HepG2 (cell line): Measurements from ENCODE around the gene SHF. TPM values are rescaled to one million over a fixed set of nuclear protein-coding genes. Genes with fewer than 3 reads are reported as not detected.
A peak's percentile ranks its signal among the peaks of the same experiment; 100 is the strongest.

Experiments
- ATAC-seq: fragments of 200-7000 bp; cut with Tn5 transposase; 3 replicates; pipeline ENCODE4 v1.9.1; 2020; ENCODE audit warnings: mild to moderate bottlenecking, moderate library complexity
- Bru-seq: library from RNA; stranded (reverse); fragments of 400-500 nt; gene quantifications from one replicate; lab custom pipeline; 2021; lab: Mats Ljungman, UMichigan
- BruChase-seq, 2 experiments: library from RNA; stranded (reverse); fragments of 400-500 nt; gene quantifications; one replicate each; lab custom pipeline; 2021; lab: Mats Ljungman, UMichigan
- BruUV-seq: library from RNA; stranded (reverse); fragments of 400-500 nt; replicated peaks from 2 replicates; lab custom pipeline; 2021; lab: Mats Ljungman, UMichigan
- CTCF ChIA-PET: fragments of 300-600 bp; formaldehyde crosslinking; extraction: SDS; loops from one replicate; lab custom pipeline; 2021; ENCODE audit warnings: low total read pairs, inconsistent platforms, low intra/inter-chr PET ratio; lab: Yijun Ruan, JAX
- POLR2A ChIA-PET: fragments of 350-600 bp; sonication (Branson Sonifier 250); formaldehyde crosslinking; loops from one replicate; lab custom pipeline; 2020; ENCODE audit warnings: antibody characterized with exemption, inconsistent platforms; lab: Yijun Ruan, JAX
- DNase-seq: peaks from one replicate; pipeline ENCODE4 v3.0.0-alpha.2; 2015; ENCODE audit warnings: low spot score
- FAIRE-seq: peaks from 3 replicates; lab custom pipeline; 2011; peaks lifted over from hg19 to GRCh38; lab: Jason Lieb, UNC
- H2AFZ ChIP-seq: one replicate; pipeline ENCODE4 v1.6.1; 2011; ENCODE audit warnings: low read length, inconsistent platforms
- H3K27ac ChIP-seq: fragments of 300-600 bp; 3 replicates; pipeline ENCODE4 v1.8.0; 2011; ENCODE audit warnings: mixed run types, mild to moderate bottlenecking, mixed read lengths, low read length, inconsistent platforms; ENCODE audit not compliant: insufficient read depth; ENCODE audit errors: extremely low read length
- H3K27me3 ChIP-seq, 2 experiments: fragments of 200-600 bp in 1 of 2; 2 replicates in 1 of 2; 3 replicates in 1 of 2; pipeline versions ENCODE4 v1.6.0 to v1.8.0; 2011; ENCODE audit warnings: low read length in 2 of 2, mild to moderate bottlenecking in 2 of 2, moderate library complexity in 2 of 2, inconsistent platforms in 1 of 2; ENCODE audit not compliant: insufficient read depth in 2 of 2, control insufficient read depth in 1 of 2
- H3K36me3 ChIP-seq, 2 experiments: fragments of 200-600 bp in 1 of 2; replicated peaks in 1 of 2; 2 replicates in 1 of 2; 3 replicates in 1 of 2; pipeline versions ENCODE4 v1.5.1 to v1.8.0; 2011; ENCODE audit warnings: low read length in 2 of 2, inconsistent platforms in 1 of 2; ENCODE audit not compliant: insufficient read depth in 2 of 2, control insufficient read depth in 1 of 2
- H3K4me1 ChIP-seq: 2 replicates; pipeline ENCODE4 v1.5.1; 2012; ENCODE audit warnings: low read length, inconsistent platforms; ENCODE audit not compliant: insufficient read depth
- H3K4me2 ChIP-seq: 2 replicates; pipeline ENCODE4 v1.6.0; 2011; ENCODE audit warnings: low read depth, low read length, inconsistent platforms
- H3K4me3 ChIP-seq, 3 experiments: fragments of 200-600 bp in 1 of 3; sonication (generic), shearing (Covaris generic) in 1 of 3; replicated peaks in 1 of 3; 2 replicates each; pipeline ENCODE4 v1.5.1; 2011 to 2016; ENCODE audit warnings: low read length in 3 of 3, inconsistent platforms in 2 of 3, low read depth in 2 of 3, mild to moderate bottlenecking in 2 of 3, control low read depth in 1 of 3, mixed read lengths in 1 of 3; ENCODE audit not compliant: insufficient read depth in 1 of 3
- H3K79me2 ChIP-seq: one replicate; pipeline ENCODE4 v1.6.1; 2011; ENCODE audit warnings: low read length, inconsistent platforms; ENCODE audit not compliant: insufficient read depth
- H3K9ac ChIP-seq: 2 replicates; pipeline ENCODE4 v1.6.0; 2011; ENCODE audit warnings: mild to moderate bottlenecking, low read depth, low read length, inconsistent platforms; ENCODE audit not compliant: insufficient read depth
- H3K9me3 ChIP-seq: 2 replicates; pipeline ENCODE4 v1.5.1; 2012; ENCODE audit warnings: mild to moderate bottlenecking, low read length
- H4K20me1 ChIP-seq: 2 replicates; pipeline ENCODE4 v1.6.0; 2011; ENCODE audit warnings: inconsistent platforms, mild to moderate bottlenecking, low read length, moderate library complexity; ENCODE audit not compliant: insufficient read depth
- BORCS8-MEF2B ChIP-seq: sonication (generic); formaldehyde crosslinking; IDR thresholded peaks from 2 replicates; pipeline ENCODE4 v1.8.0; 2022; ENCODE audit warnings: mild to moderate bottlenecking, missing genetic modification reagents
- FOXC1 ChIP-seq: sonication (generic); formaldehyde crosslinking; IDR thresholded peaks from 2 replicates; pipeline ENCODE4 v1.8.0; 2022; ENCODE audit warnings: mild to moderate bottlenecking, missing genetic modification reagents, borderline replicate concordance
- KLF13 ChIP-seq: sonication (generic); formaldehyde crosslinking; IDR thresholded peaks from 2 replicates; pipeline ENCODE4 v1.4.0; 2020; ENCODE audit warnings: mild to moderate bottlenecking, missing genetic modification reagents
- MAX ChIP-seq: IDR thresholded peaks from 2 replicates; pipeline ENCODE4 v1.6.1; 2012; ENCODE audit warnings: inconsistent platforms
- POLR2AphosphoS5 ChIP-seq: IDR thresholded peaks from 2 replicates; pipeline ENCODE4 v1.6.1; 2012; ENCODE audit warnings: low read depth, low read length
- SAP130 ChIP-seq: IDR thresholded peaks from 2 replicates; pipeline ENCODE4 v1.6.1; 2016; ENCODE audit warnings: low read depth
- TEAD3 ChIP-seq: optimal IDR thresholded peaks from 2 replicates; pipeline ENCODE3; 2016; ENCODE audit warnings: borderline replicate concordance
- TFE3 ChIP-seq: IDR thresholded peaks from 2 replicates; pipeline ENCODE4 v1.6.1; 2016
- ZBTB7B ChIP-seq: sonication (generic); formaldehyde crosslinking; IDR thresholded peaks from 2 replicates; pipeline ENCODE4 v1.4.0; 2020; ENCODE audit warnings: missing genetic modification reagents
- ZFY ChIP-seq: sonication (generic); formaldehyde crosslinking; IDR thresholded peaks from 2 replicates; pipeline ENCODE4 v1.4.0; 2020; ENCODE audit warnings: missing genetic modification reagents
- WGBS: methylation state at CpG from one replicate; pipeline ENCODE4 v1.1.6; 2017; ENCODE audit warnings: low lambda C conversion rate; 5-methylcytosine and 5-hydroxymethylcytosine counted together
- in situ Hi-C: cut with HindIII; loops from 2 replicates; pipeline ENCODE4 v1.10.0; 2017; ENCODE audit warnings: low pct_unique_long_range_greater_than_20kb; ENCODE audit not compliant: extremely low pct_ligation_motif_present
- intact Hi-C: fragments of 100-400 bp; cut with micrococcal nuclease; formaldehyde crosslinking; loops from one replicate; pipeline ENCODE4 v1.10.0; 2022; ENCODE audit not compliant: unreplicated experiment
- long read RNA-seq, 2 experiments: library from RNA in 1 of 2; library from polyadenylated mRNA in 1 of 2; stranded (forward) in 1 of 2; unstranded in 1 of 2; transcript quantifications; one replicate each; pipeline ENCODE4 v2.0.0, GENCODE V29; 2019 to 2022
- polyA minus RNA-seq, 3 experiments: library from RNA; depleted of rRNA, polyadenylated mRNA; stranded (reverse); fragments of >200 nt; gene quantifications; 2 replicates each; pipeline ENCODE4 v1.2.3, GENCODE V29; 2011; ENCODE audit warnings: low replicate concordance in 1 of 3
- polyA plus RNA-seq, 8 experiments: library from polyadenylated mRNA; depleted of rRNA in 3 of 8; stranded (reverse) in 7 of 8; unstranded in 1 of 8; fragments of >200 nt; fragmentation: Illumina TruSeq in 4 of 8; extraction: Trizol in 4 of 8; gene quantifications; 2 replicates each; pipeline versions ENCODE4 v1.2.1 to v1.2.3, GENCODE V29; 2011 to 2016; ENCODE audit warnings: low read depth in 4 of 8, missing spikeins in 1 of 8, mixed read lengths in 1 of 8; ENCODE audit not compliant: insufficient read depth in 1 of 8
- total RNA-seq, 5 experiments: library from RNA; depleted of rRNA; stranded (reverse); fragments of >200 nt; fragmentation: Illumina TruSeq; extraction: Trizol; gene quantifications; 2 replicates each; pipeline ENCODE4 v1.2.3, GENCODE V29; 2016; ENCODE audit warnings: low read depth in 1 of 5
- TF ChIP-seq, protein P1 (sequence below): IDR thresholded peaks from 2 replicates; pipeline ENCODE4 v1.6.1; 2016; ENCODE audit warnings: missing compliant biosample characterization, missing genetic modification reagents, borderline replicate concordance

SHF gene, protein sequence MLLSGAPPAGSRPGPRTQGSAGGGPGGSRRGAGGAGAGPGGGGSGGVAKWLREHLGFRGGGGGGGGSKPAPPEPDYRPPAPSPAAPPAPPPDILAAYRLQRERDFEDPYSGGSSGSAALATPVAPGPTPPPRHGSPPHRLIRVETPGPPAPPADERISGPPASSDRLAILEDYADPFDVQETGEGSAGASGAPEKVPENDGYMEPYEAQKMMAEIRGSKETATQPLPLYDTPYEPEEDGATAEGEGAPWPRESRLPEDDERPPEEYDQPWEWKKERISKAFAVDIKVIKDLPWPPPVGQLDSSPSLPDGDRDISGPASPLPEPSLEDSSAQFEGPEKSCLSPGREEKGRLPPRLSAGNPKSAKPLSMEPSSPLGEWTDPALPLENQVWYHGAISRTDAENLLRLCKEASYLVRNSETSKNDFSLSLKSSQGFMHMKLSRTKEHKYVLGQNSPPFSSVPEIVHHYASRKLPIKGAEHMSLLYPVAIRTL
- total RNA-seq (2016; rRNA removed; fragmentation: Illumina TruSeq; extraction: Trizol) (16.8 and 25.5 TPM in 2 replicates), polyA plus RNA-seq (2011; rRNA removed) (20.9 and 21.4 TPM in 2 replicates), polyA minus RNA-seq (2011; rRNA and poly(A)+ RNA removed; ENCODE audit: low replicate concordance) (3.7 and 33.1 TPM in 2 replicates), Bru-seq, nascent RNA (percentile 73 among the genes with signal in this experiment), BruChase-seq, experiment 1, labeled RNA remaining after a 6-hour chase (percentile 63 among the genes with signal in this experiment), BruChase-seq, experiment 2, labeled RNA remaining after a 2-hour chase (percentile 65 among the genes with signal in this experiment)
- 12.8 and 14.1 TPM in 2 replicates for total RNA-seq (2016; cell fraction: cytosol; rRNA removed; fragmentation: Illumina TruSeq; extraction: Trizol; ENCODE audit: low read depth)
- total RNA-seq (2016; cell fraction: insoluble cytoplasmic fraction; rRNA removed; fragmentation: Illumina TruSeq; extraction: Trizol): 14.2 and 23.0 TPM in 2 replicates
- 21.8 and 26.1 TPM in 2 replicates for total RNA-seq (2016; cell fraction: membrane; rRNA removed; fragmentation: Illumina TruSeq; extraction: Trizol)
- total RNA-seq (2016; cell fraction: nucleus; rRNA removed; fragmentation: Illumina TruSeq; extraction: Trizol): 19.6 and 27.1 TPM in 2 replicates
- polyA plus RNA-seq (2011; cell fraction: cytosol; rRNA removed): 13.0 and 16.7 TPM in 2 replicates
- 19.6 and 22.5 TPM in 2 replicates for polyA plus RNA-seq (2011; cell fraction: nucleus; rRNA removed)
- 20.3 and 23.9 TPM in 2 replicates for polyA plus RNA-seq (2012)
- polyA plus RNA-seq (2016; cell fraction: cytosol; fragmentation: Illumina TruSeq; extraction: Trizol; ENCODE audit: low read depth): 15.0 and 15.7 TPM in 2 replicates
- polyA plus RNA-seq (2016; cell fraction: insoluble cytoplasmic fraction; fragmentation: Illumina TruSeq; extraction: Trizol; ENCODE audit: low read depth): 20.8 and 23.0 TPM in 2 replicates
- polyA plus RNA-seq (2016; cell fraction: membrane; fragmentation: Illumina TruSeq; extraction: Trizol; ENCODE audit: low read depth): 19.3 and 22.0 TPM in 2 replicates
- polyA plus RNA-seq (2016; cell fraction: nucleus; fragmentation: Illumina TruSeq; extraction: Trizol; ENCODE audit: insufficient read depth, low read depth): 27.9 and 28.2 TPM in 2 replicates
- 10.0 and 13.8 TPM in 2 replicates for polyA minus RNA-seq (2011; cell fraction: cytosol; rRNA and poly(A)+ RNA removed)
- polyA minus RNA-seq (2011; cell fraction: nucleus; rRNA and poly(A)+ RNA removed): 18.3 and 18.9 TPM in 2 replicates
- long read RNA-seq, experiment 1, partial matches to known transcripts: 0 of 4 reads
- long read RNA-seq, experiment 1, other reads (novel, unspliced or antisense): 4 of 4 reads
- long read RNA-seq, experiment 2, transcript SHF-207 (6 exons, 2,062 nt): major isoform, 15 of 71 reads
- long read RNA-seq, experiment 2, transcript SHF-208 (4 exons, 1,731 nt): minor isoform, 10 of 71 reads
- long read RNA-seq, experiment 2, partial matches to known transcripts: 5 of 71 reads
- long read RNA-seq, experiment 2, other reads (novel, unspliced or antisense): 41 of 71 reads

DNA sequence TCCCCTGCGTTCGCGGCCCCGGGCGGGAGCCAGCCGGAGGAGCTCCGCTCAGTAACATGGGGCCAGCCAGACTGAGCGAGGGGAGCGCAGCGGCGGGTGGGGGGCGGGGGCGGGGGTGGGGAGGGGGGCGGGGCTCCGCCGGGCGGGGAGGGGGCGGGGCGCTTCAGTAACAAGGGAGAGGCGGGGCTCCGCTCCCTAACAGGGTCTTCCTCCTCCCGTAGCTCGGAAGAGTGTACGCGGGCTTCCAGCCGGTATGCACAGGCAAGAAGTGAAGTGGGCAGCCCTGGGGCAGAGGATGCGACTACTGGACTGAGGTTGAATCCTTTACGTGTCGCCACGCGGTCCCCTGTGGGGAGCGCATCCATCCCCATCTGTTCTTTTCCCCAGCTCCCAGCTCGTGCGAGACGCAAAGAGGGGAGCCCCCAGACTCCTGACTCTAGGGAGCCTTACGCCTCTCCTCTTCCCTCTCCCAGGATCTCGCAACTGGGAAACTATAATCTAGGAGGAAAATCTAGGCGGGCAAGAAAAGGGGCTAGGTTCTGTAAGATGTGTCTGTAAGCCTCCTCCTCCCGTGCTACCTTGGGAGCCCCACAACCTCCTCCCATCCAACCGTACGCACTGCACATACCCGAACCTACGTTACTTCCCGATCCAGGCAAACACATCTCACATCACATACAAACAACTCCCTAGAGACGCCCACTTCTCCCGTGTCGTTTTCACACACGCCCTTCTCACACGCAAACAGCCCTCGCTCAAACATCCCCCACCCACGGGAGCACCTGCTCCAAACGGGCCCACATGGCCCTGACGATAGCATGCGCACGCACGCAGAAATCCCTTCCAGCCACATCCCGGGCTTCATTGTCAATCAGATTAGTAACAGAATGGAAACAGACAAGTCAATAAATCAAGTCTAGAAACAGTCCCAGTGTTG lies at the start of gene SHF:
Gene SHF (minus strand): TSS at position 73 of the 937 bp plus-strand sequence. CDS start 15 bp downstream, at position 58.
- FAIRE-seq (no peak), ATAC-seq (peak; percentile 69), DNase-seq (peak; percentile 31)
- CTCF ChIA-PET: interaction anchor here (1.5 kb wide), 1 partner anchor 10 kb away, joined by 3 read pairs; no protein-coding TSS in a partner anchor
- POLR2A ChIA-PET: interaction anchor here (0.6 to 2.9 kb wide), 8 partner anchors 12 to 214 kb away, joined by 3 to 42 read pairs (median 6); a partner anchor contains a TSS
- Histone ChIP-seq H3K4me2 (peak within 1 kb of the TSS; percentile 98), H3K27ac (peak within 1 kb of the TSS; percentile 50), H3K9ac (peak within 1 kb of the TSS; percentile 69), H3K4me3 (peak within 1 kb of the TSS; percentile 79 to 83 (median 82)), H3K27me3 (peaks cover 0 to 3% of the 10 kb centered on the region in 2 experiments; a peak in 1 of 5 replicates), H3K4me1 (peaks cover 45% of the 10 kb centered on the region), H3K9me3 (no peaks in the 10 kb centered on the region), H3K79me2 (peaks cover 40% of the 10 kb centered on the region), H2AFZ (peak within 1 kb of the TSS; percentile 92), H3K36me3 (peaks cover 0 to 3% of the 10 kb centered on the region in 2 experiments; a peak in 2 of 5 replicates), H4K20me1 (peaks cover 23% of the 10 kb centered on the region)
- intact Hi-C loops (loop anchor here (1.0 to 2.0 kb wide), 2 partner anchors 13 to 21 kb away; no protein-coding TSS in a partner anchor), in situ Hi-C loops (no loop called here)
- BruUV-seq: no TSS peak
- 8% methylated on average over 22 of the region's 57 CpGs for WGBS
- TF ChIP-seq MAX (0 out of 2 replicates have a peak, but pooled peaks have one; percentile 44), ZFY (0 out of 2 replicates have a peak, but pooled peaks have one; percentile 10), TFE3 (CRISPR knock-in tag) (no peak), ZBTB7B (CRISPR knock-in tag) (peak; percentile 18; the same call in 1 of the 2 replicates), BORCS8-MEF2B (CRISPR knock-in tag) (0 out of 2 replicates have a peak, but pooled peaks have one; percentile 31), FOXC1 (CRISPR knock-in tag) (0 out of 2 replicates have a peak, but pooled peaks have one; percentile 23), KLF13 (no peak), POLR2AphosphoS5 (peak; percentile 53), TEAD3 (CRISPR knock-in tag) (peak; percentile 30), SAP130 (CRISPR knock-in tag) (0 out of 2 replicates have a peak, but pooled peaks have one; percentile 15)
- TF ChIP-seq, protein P1, sequence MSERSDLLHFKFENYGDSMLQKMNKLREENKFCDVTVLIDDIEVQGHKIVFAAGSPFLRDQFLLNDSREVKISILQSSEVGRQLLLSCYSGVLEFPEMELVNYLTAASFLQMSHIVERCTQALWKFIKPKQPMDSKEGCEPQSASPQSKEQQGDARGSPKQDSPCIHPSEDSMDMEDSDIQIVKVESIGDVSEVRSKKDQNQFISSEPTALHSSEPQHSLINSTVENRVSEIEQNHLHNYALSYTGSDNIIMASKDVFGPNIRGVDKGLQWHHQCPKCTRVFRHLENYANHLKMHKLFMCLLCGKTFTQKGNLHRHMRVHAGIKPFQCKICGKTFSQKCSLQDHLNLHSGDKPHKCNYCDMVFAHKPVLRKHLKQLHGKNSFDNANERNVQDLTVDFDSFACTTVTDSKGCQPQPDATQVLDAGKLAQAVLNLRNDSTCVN (CRISPR knock-in tag): 0 out of 2 replicates have a peak, but pooled peaks have one; percentile 15
